Naive B cell (primary cell): ENCODE data around the gene PXMP4. TPM values are rescaled to one million over a fixed set of nuclear protein-coding genes. Genes with fewer than 3 reads are reported as not detected.

Experiments
- ATAC-seq, 2 donors: fragments of 150-1000 bp; cut with Tn5 transposase; 2 replicates each; pipeline ENCODE4 v1.10.0; 2021; ENCODE audit warnings: low read depth in 2 of 2, mild to moderate bottlenecking in 2 of 2, moderate library complexity in 2 of 2
- DNase-seq: peaks from one replicate; pipeline ENCODE4 v3.0.0; 2022
- H3K27ac Mint-ChIP-seq, 6 donors: one replicate each; pipeline ENCODE4 v1.8.0; 2020 to 2022; ENCODE audit warnings: mild to moderate bottlenecking in 6 of 6, mixed read lengths in 6 of 6, moderate library complexity in 5 of 6, inconsistent platforms in 2 of 6
- H3K27me3 Mint-ChIP-seq, 3 donors: one replicate each; pipeline ENCODE4 v1.8.0; 2021 to 2022; ENCODE audit warnings: mixed read lengths in 3 of 3, mild to moderate bottlenecking in 1 of 3
- H3K36me3 Mint-ChIP-seq, 2 donors: one replicate each; pipeline ENCODE4 v1.8.0; 2020 to 2022; ENCODE audit warnings: mixed read lengths in 2 of 2, inconsistent platforms in 1 of 2, mild to moderate bottlenecking in 1 of 2
- H3K4me1 Mint-ChIP-seq, 3 donors: one replicate each; pipeline ENCODE4 v1.8.0; 2020 to 2022; ENCODE audit warnings: mixed read lengths in 3 of 3, inconsistent platforms in 1 of 3, mild to moderate bottlenecking in 1 of 3, moderate library complexity in 1 of 3
- H3K4me3 Mint-ChIP-seq, 8 donors: one replicate each; pipeline ENCODE4 v1.8.0; 2020 to 2022; ENCODE audit warnings: mild to moderate bottlenecking in 8 of 8, mixed read lengths in 8 of 8, moderate library complexity in 8 of 8, inconsistent platforms in 2 of 8
- H3K9me3 Mint-ChIP-seq, 7 donors: one replicate each; pipeline ENCODE4 v1.8.0; 2020 to 2022; ENCODE audit warnings: mixed read lengths in 7 of 7, mild to moderate bottlenecking in 5 of 7, inconsistent platforms in 2 of 7, moderate library complexity in 1 of 7
- polyA plus RNA-seq, 6 donors: library from polyadenylated mRNA; unstranded; fragments of 300-500 nt; fragmentation: Illumina TruSeq; gene quantifications; one replicate each; pipeline ENCODE4 v1.2.3, GENCODE V29; 2021; ENCODE audit warnings: low read depth in 6 of 6

The PXMP4 gene
- polyA plus RNA-seq, 6 donors from 2014 or later = 7.0 to 10.6 (median 8.2) TPM; not detected in 1

GRCh38 chr20:33693289-33693688, 26.8 kb downstream of the PXMP4 start:
- Mint-ChIP-seq H3K27ac (peak overlapping the region in 1 of 6 donors; percentile 47), H3K4me3 (no peak overlapping the region), H3K36me3 (no peaks in the 10 kb centered on the region), H3K4me1 (peaks cover 0 to 7% (median 0%) of the 10 kb centered on the region in 3 donors), H3K27me3 (no peaks in the 10 kb centered on the region), H3K9me3 (no peaks in the 10 kb centered on the region)
- ATAC-seq (no peak), DNase-seq (no peak)

- ATAC-seq (no peak), DNase-seq (no peak)
- H3K27ac Mint-ChIP-seq = no peak overlapping the region
- no peaks in the 10 kb centered on the region for H3K36me3 Mint-ChIP-seq
- no peak overlapping the region for H3K4me3 Mint-ChIP-seq
- no peaks in the 10 kb centered on the region for H3K27me3 Mint-ChIP-seq
- no peaks in the 10 kb centered on the region for H3K9me3 Mint-ChIP-seq
- H3K4me1 Mint-ChIP-seq = peaks cover 10 to 18% (median 13%) of the 10 kb centered on the region in 3 donors
Observed at GRCh38 chr20:33689973-33690372, 30.1 kb downstream of the PXMP4 start.

- ATAC-seq (no peak), DNase-seq (no peak)
- Mint-ChIP-seq H3K36me3 (no peaks in the 10 kb centered on the region), H3K27ac (no peak overlapping the region), H3K27me3 (no peaks in the 10 kb centered on the region), H3K4me3 (no peak overlapping the region), H3K4me1 (peaks cover 15 to 18% (median 17%) of the 10 kb centered on the region in 3 donors), H3K9me3 (no peaks in the 10 kb centered on the region)
Observed at GRCh38 chr20:33689493-33689892, 30.6 kb downstream of the PXMP4 start.

GRCh38 chr20:33688938-33689424, 31.1 kb downstream of the PXMP4 start:
- Mint-ChIP-seq H3K4me3 (no peak overlapping the region), H3K36me3 (no peaks in the 10 kb centered on the region), H3K27ac (no peak overlapping the region), H3K27me3 (no peaks in the 10 kb centered on the region), H3K9me3 (no peaks in the 10 kb centered on the region), H3K4me1 (peaks cover 17 to 19% (median 18%) of the 10 kb centered on the region in 3 donors)
- DNase-seq = no peak
- no peak for ATAC-seq

GRCh38 chr20:33687993-33688937, 31.8 kb downstream of the PXMP4 start:
- no peaks in the 10 kb centered on the region for H3K36me3 Mint-ChIP-seq
- no peak for ATAC-seq
- peaks cover 17 to 19% (median 18%) of the 10 kb centered on the region in 3 donors for H3K4me1 Mint-ChIP-seq
- H3K27me3 Mint-ChIP-seq = no peaks in the 10 kb centered on the region
- no peak overlapping the region for H3K27ac Mint-ChIP-seq
- H3K4me3 Mint-ChIP-seq = peak overlapping the region in 3 of 8 donors; percentile 27 to 87 (median 78)
- no peaks in the 10 kb centered on the region for H3K9me3 Mint-ChIP-seq
- DNase-seq = no peak

GRCh38 chr20:33687370-33687915, 32.7 kb downstream of the PXMP4 start:
- no peaks in the 10 kb centered on the region for H3K27me3 Mint-ChIP-seq
- H3K27ac Mint-ChIP-seq = peak overlapping the region in 1 of 6 donors; percentile 15
- peak overlapping the region in 7 of 8 donors; percentile 57 to 91 (median 80) for H3K4me3 Mint-ChIP-seq
- ATAC-seq = no peak
- H3K36me3 Mint-ChIP-seq = no peaks in the 10 kb centered on the region
- peaks cover 17 to 19% (median 18%) of the 10 kb centered on the region in 3 donors for H3K4me1 Mint-ChIP-seq
- no peak for DNase-seq
- no peaks in the 10 kb centered on the region for H3K9me3 Mint-ChIP-seq

- ATAC-seq (no peak), DNase-seq (no peak)
- H3K9me3 Mint-ChIP-seq = no peaks in the 10 kb centered on the region
- peaks cover 18 to 19% (median 18%) of the 10 kb centered on the region in 3 donors for H3K4me1 Mint-ChIP-seq
- no peaks in the 10 kb centered on the region for H3K27me3 Mint-ChIP-seq
- peak overlapping the region; percentile 80 to 93 (median 87) for H3K4me3 Mint-ChIP-seq
- no peaks in the 10 kb centered on the region for H3K36me3 Mint-ChIP-seq
- peak overlapping the region in 3 of 6 donors; percentile 15 to 87 (median 16) for H3K27ac Mint-ChIP-seq
Observed at GRCh38 chr20:33686984-33687366, 33.1 kb downstream of the PXMP4 start.

- Mint-ChIP-seq H3K36me3 (no peaks in the 10 kb centered on the region), H3K27me3 (no peaks in the 10 kb centered on the region), H3K27ac (peak within 1 kb of the TSS; percentile 16 to 94 (median 80)), H3K4me1 (peaks cover 18 to 20% (median 19%) of the 10 kb centered on the region in 3 donors), H3K9me3 (no peaks in the 10 kb centered on the region), H3K4me3 (peak within 1 kb of the TSS; percentile 80 to 93 (median 87))
- DNase-seq (peak; percentile 94), ATAC-seq (peak; percentile 94 to 96)
Observed at GRCh38 chr20:33686100-33686983, 33.8 kb downstream of the PXMP4 start, which contains the start of gene E2F1. Gene E2F1 (minus strand): TSS chr20:33686385. CDS start chr20:33686264, 121 bp downstream.

GRCh38 chr20:33685328-33686099, 34.6 kb downstream of the PXMP4 start:
- Mint-ChIP-seq H3K27me3 (no peaks in the 10 kb centered on the region), H3K27ac (peak overlapping the region in 4 of 6 donors; percentile 76 to 94 (median 84)), H3K4me3 (peak overlapping the region; percentile 72 to 86 (median 78)), H3K9me3 (no peaks in the 10 kb centered on the region), H3K4me1 (peaks cover 18 to 19% (median 19%) of the 10 kb centered on the region in 3 donors), H3K36me3 (no peaks in the 10 kb centered on the region)
- ATAC-seq = peak; percentile 27 to 43
- peak; percentile 51 for DNase-seq

- Mint-ChIP-seq H3K9me3 (no peaks in the 10 kb centered on the region), H3K4me3 (peak overlapping the region; percentile 72 to 86 (median 78)), H3K4me1 (peaks cover 20 to 23% (median 20%) of the 10 kb centered on the region in 3 donors), H3K36me3 (no peaks in the 10 kb centered on the region), H3K27ac (peak overlapping the region in 4 of 6 donors; percentile 11 to 94 (median 78)), H3K27me3 (no peaks in the 10 kb centered on the region)
- DNase-seq (no peak), ATAC-seq (no peak)
Observed at GRCh38 chr20:33684533-33685327, 35.4 kb downstream of the PXMP4 start.

GRCh38 chr20:33681728-33682353, 38.3 kb downstream of the PXMP4 start:
- Mint-ChIP-seq H3K36me3 (no peaks in the 10 kb centered on the region), H3K27ac (peak overlapping the region in 1 of 6 donors; percentile 87)

More at GRCh38 chr20:33681728-33682353, 38.3 kb downstream of the PXMP4 start:
- H3K4me3 Mint-ChIP-seq = peak overlapping the region in 1 of 8 donors; percentile 42
- no peak for ATAC-seq
- H3K9me3 Mint-ChIP-seq = no peaks in the 10 kb centered on the region
- DNase-seq = no peak
- H3K4me1 Mint-ChIP-seq = peaks cover 29 to 35% (median 32%) of the 10 kb centered on the region in 3 donors
- H3K27me3 Mint-ChIP-seq = no peaks in the 10 kb centered on the region
